ENCODE results near the gene BRSK2. TPM values are rescaled to one million over a fixed set of nuclear protein-coding genes. Genes with fewer than 3 reads are reported as not detected.

BRSK2 gene
- total and polyA plus RNA-seq, 9 of the 15 experiments (the other 6 are each of a cell fraction or from before 2014, with no cell fraction given): 0.06 to 0.52 (median 0.18) TPM; not detected in 5

- ChIA-PET CTCF (ENCODE audit: low intra/inter-chr PET ratio) (no interaction called here), POLR2A (interaction anchor here (0.6 kb wide), 1 partner anchor 334 kb away, joined by 6 read pairs; no protein-coding TSS in a partner anchor)
- Histone ChIP-seq H3K4me3 (no peak overlapping the region), H3K4me1 (replicated peaks in 1 of 2; ENCODE audit: control insufficient read depth in 2 of 2, insufficient read depth in 2 of 2, low read length in 2 of 2) (peaks cover 0 to 27% of the 10 kb centered on the region in 2 experiments; a peak in 2 of 5 replicates), H3K4me2 (ENCODE audit: insufficient read depth, low read length) (no peak overlapping the region), H3K9me1 (ENCODE audit: control insufficient read depth, insufficient read depth, low read length) (no peaks in the 10 kb centered on the region), H3K27me3 (ENCODE audit: control insufficient read depth in 2 of 2, insufficient read depth in 2 of 2, low read length in 2 of 2) (no peaks in the 10 kb centered on the region; a peak in 1 of 5 replicates), H3K79me2 (ENCODE audit: control insufficient read depth, insufficient read depth, low read length) (no peaks in the 10 kb centered on the region), H3K9me3 (replicated peaks; ENCODE audit: control insufficient read depth, insufficient read depth, low read depth, low read length) (no peaks in the 10 kb centered on the region), H3K9ac (ENCODE audit: insufficient read depth in 1 of 2, low read depth in 2 of 2, low read length in 2 of 2) (no peak overlapping the region), H3K36me3 (ENCODE audit: control insufficient read depth, insufficient read depth, low read length) (peaks cover 3% of the 10 kb centered on the region; the same call in 1 of the 3 replicates), H4K20me1 (replicated peaks; ENCODE audit: control insufficient read depth, insufficient read depth, low read length) (0 out of 2 replicates have a peak, but pooled peaks cover 11% of the 10 kb centered on the region), H3K27ac (ENCODE audit: extremely low read depth, low read depth, low read length) (no peak overlapping the region), H2AFZ (ENCODE audit: low read depth, low read length) (no peak overlapping the region)
- in situ Hi-C loops (cut with MboI): no loop called here
- intact Hi-C loops (cut with micrococcal nuclease): no loop called here
- no peak for FAIRE-seq
- ATAC-seq: peak; percentile 22; the same call in 2 of the 3 replicates
- no TSS peak for BruUV-seq (replicated peaks)
- TF ChIP-seq ZNF395 (CRISPR knock-in tag; IDR thresholded peaks at IDR 0.05): no peak
- TF ChIP-seq POLR2G (IDR thresholded peaks at IDR 0.05; ENCODE audit: low read depth, low read length): peak; percentile 45; the same call in 1 of the 2 replicates
- no peak for DNase-seq (ENCODE audit: extremely low read depth in 1 of 4, low spot score in 3 of 4)
- 74% methylated on average over 18 of the region's 18 CpGs for WGBS (ENCODE audit: insufficient coverage, low coverage, missing lambda C conversion rate)
Observed at GRCh38 chr11:1468002-1468401, 78.3 kb downstream of the BRSK2 start.

- FAIRE-seq: no peak
- DNase-seq (ENCODE audit: extremely low read depth in 1 of 4, low spot score in 3 of 4): no peak
- Histone ChIP-seq H3K27ac (ENCODE audit: extremely low read depth, low read depth, low read length) (no peak overlapping the region), H3K9me3 (replicated peaks; ENCODE audit: control insufficient read depth, insufficient read depth, low read depth, low read length) (no peaks in the 10 kb centered on the region), H3K36me3 (ENCODE audit: control insufficient read depth, insufficient read depth, low read length) (peaks cover 3% of the 10 kb centered on the region; the same call in 1 of the 3 replicates), H2AFZ (ENCODE audit: low read depth, low read length) (no peak overlapping the region), H3K4me1 (replicated peaks in 1 of 2; ENCODE audit: control insufficient read depth in 2 of 2, insufficient read depth in 2 of 2, low read length in 2 of 2) (peaks cover 0 to 27% of the 10 kb centered on the region in 2 experiments; a peak in 2 of 5 replicates), H3K9me1 (ENCODE audit: control insufficient read depth, insufficient read depth, low read length) (no peaks in the 10 kb centered on the region), H3K9ac (ENCODE audit: insufficient read depth in 1 of 2, low read depth in 2 of 2, low read length in 2 of 2) (no peak overlapping the region), H4K20me1 (replicated peaks; ENCODE audit: control insufficient read depth, insufficient read depth, low read length) (0 out of 2 replicates have a peak, but pooled peaks cover 11% of the 10 kb centered on the region), H3K4me2 (ENCODE audit: insufficient read depth, low read length) (no peak overlapping the region), H3K4me3 (no peak overlapping the region), H3K27me3 (ENCODE audit: control insufficient read depth in 2 of 2, insufficient read depth in 2 of 2, low read length in 2 of 2) (no peaks in the 10 kb centered on the region; a peak in 1 of 5 replicates), H3K79me2 (ENCODE audit: control insufficient read depth, insufficient read depth, low read length) (no peaks in the 10 kb centered on the region)
- in situ Hi-C loops (cut with MboI): no loop called here
- ChIA-PET CTCF (ENCODE audit: low intra/inter-chr PET ratio) (no interaction called here), POLR2A (no interaction called here)
- no TSS peak for BruUV-seq (replicated peaks)
- WGBS (ENCODE audit: insufficient coverage, low coverage, missing lambda C conversion rate): 63% methylated on average over 7 of the region's 19 CpGs
- no peak for ATAC-seq
- intact Hi-C loops (cut with micrococcal nuclease): no loop called here
- TF ChIP-seq SIN3A (IDR thresholded peaks at IDR 0.05; ENCODE audit: borderline replicate concordance in 2 of 2, control insufficient read depth in 1 of 2, low read depth in 2 of 2, low read length in 2 of 2) (no peak), CREBBP (IDR thresholded peaks at IDR 0.05; ENCODE audit: low read depth, low read length) (no peak), ZBTB17 (CRISPR knock-in tag; IDR thresholded peaks at IDR 0.05) (no peak)
- TF ChIP-seq, protein P1, sequence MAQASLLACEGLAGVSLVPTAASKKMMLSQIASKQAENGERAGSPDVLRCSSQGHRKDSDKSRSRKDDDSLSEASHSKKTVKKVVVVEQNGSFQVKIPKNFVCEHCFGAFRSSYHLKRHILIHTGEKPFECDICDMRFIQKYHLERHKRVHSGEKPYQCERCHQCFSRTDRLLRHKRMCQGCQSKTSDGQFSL (CRISPR knock-in tag; IDR thresholded peaks at IDR 0.05): peak; percentile 44; the same call in 1 of the 2 replicates
- TF ChIP-seq, protein P1 (tag; IDR thresholded peaks at IDR 0.05): no peak
- TF ChIP-seq, protein P2, sequence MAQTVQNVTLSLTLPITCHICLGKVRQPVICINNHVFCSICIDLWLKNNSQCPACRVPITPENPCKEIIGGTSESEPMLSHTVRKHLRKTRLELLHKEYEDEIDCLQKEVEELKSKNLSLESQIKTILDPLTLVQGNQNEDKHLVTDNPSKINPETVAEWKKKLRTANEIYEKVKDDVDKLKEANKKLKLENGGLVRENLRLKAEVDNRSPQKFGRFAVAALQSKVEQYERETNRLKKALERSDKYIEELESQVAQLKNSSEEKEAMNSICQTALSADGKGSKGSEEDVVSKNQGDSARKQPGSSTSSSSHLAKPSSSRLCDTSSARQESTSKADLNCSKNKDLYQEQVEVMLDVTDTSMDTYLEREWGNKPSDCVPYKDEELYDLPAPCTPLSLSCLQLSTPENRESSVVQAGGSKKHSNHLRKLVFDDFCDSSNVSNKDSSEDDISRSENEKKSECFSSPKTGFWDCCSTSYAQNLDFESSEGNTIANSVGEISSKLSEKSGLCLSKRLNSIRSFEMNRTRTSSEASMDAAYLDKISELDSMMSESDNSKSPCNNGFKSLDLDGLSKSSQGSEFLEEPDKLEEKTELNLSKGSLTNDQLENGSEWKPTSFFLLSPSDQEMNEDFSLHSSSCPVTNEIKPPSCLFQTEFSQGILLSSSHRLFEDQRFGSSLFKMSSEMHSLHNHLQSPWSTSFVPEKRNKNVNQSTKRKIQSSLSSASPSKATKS (CRISPR knock-in tag; IDR thresholded peaks at IDR 0.05): no peak
Observed at GRCh38 chr11:1468473-1469066, 78.8 kb downstream of the BRSK2 start.

Data from K562 (cell line).